ENCODE measurements around the gene MFAP4. TPM values are rescaled to one million over a fixed set of nuclear protein-coding genes. Genes with fewer than 3 reads are reported as not detected.

Gene MFAP4
- total RNA-seq, 4 donors from 2014 or later: 11.1 to 65.7 (median 30.6) TPM

GRCh38 chr17:19409066-19409465, 22.1 kb upstream of the MFAP4 start:
- 96 to 100% methylated on average over 3 of the region's 3 CpGs for WGBS, 2 donors
- intact Hi-C loops (cut with DNase I; ENCODE audit: low total_unique reads): no loop called here

GRCh38 chr17:19408346-19408710, 21.3 kb upstream of the MFAP4 start:
- WGBS, 2 donors: 97 to 100% methylated on average over 2 of the region's 2 CpGs
- TF ChIP-seq, protein P1, sequence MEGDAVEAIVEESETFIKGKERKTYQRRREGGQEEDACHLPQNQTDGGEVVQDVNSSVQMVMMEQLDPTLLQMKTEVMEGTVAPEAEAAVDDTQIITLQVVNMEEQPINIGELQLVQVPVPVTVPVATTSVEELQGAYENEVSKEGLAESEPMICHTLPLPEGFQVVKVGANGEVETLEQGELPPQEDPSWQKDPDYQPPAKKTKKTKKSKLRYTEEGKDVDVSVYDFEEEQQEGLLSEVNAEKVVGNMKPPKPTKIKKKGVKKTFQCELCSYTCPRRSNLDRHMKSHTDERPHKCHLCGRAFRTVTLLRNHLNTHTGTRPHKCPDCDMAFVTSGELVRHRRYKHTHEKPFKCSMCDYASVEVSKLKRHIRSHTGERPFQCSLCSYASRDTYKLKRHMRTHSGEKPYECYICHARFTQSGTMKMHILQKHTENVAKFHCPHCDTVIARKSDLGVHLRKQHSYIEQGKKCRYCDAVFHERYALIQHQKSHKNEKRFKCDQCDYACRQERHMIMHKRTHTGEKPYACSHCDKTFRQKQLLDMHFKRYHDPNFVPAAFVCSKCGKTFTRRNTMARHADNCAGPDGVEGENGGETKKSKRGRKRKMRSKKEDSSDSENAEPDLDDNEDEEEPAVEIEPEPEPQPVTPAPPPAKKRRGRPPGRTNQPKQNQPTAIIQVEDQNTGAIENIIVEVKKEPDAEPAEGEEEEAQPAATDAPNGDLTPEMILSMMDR (IDR thresholded peaks at IDR 0.05): no peak
- TF ChIP-seq POLR2A (IDR thresholded peaks at IDR 0.05): no peak
- intact Hi-C loops (cut with DNase I; ENCODE audit: low total_unique reads): no loop called here
- no peak overlapping the region for H3K4me3 ChIP-seq (ENCODE audit: low read depth, poor library complexity, severe bottlenecking)
- no peak for DNase-seq (ENCODE audit: low spot score in 2 of 2)

More at GRCh38 chr17:19409066-19409465, 22.1 kb upstream of the MFAP4 start:
- H3K4me3 ChIP-seq (ENCODE audit: low read depth, poor library complexity, severe bottlenecking): no peak overlapping the region
- peak in 1 of 2 donors; percentile 66 for DNase-seq (ENCODE audit: low spot score in 2 of 2)
- TF ChIP-seq, protein P1 (IDR thresholded peaks at IDR 0.05): no peak
- TF ChIP-seq POLR2A (IDR thresholded peaks at IDR 0.05): no peak

DNA sequence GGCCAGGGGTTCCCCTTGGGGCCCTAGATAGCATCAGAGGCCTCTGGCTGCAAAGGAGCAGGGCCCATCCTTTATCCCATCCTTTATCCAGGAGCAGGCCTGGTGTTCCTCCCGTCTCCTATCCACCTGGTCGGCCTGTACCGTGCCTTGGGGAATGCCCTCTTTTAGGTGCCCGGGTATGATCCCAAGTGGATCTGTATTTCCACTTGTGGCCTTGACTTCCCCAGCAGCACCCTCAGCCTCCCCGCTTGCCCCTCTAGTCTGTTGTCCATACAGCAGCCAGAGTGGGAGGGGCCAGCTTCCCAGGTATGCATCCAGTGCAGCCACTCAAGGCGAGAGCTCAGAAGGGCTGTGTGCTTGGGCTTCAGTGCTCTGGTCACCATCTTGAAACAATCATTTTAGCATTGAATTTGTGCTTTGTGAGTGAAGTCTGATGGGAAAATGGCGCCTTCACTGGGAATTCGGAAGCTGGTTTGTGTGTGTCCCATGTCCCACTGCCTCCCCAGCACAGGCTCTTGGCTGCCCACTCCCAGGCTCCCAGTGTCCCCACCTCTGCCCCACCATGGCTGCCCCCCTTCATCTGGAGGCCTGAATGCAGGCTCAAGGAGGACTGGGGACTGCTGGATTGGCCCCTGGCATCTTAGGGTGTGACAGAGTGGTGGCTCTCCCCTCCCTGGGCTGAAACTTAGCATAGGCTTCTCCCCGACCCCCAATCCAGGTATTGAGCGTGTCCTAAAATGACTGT, 20.8 kb upstream of the MFAP4 start:
- H3K4me3 ChIP-seq (ENCODE audit: low read depth, poor library complexity, severe bottlenecking): no peak overlapping the region
- intact Hi-C loops (cut with DNase I; ENCODE audit: low total_unique reads): no loop called here
- TF ChIP-seq, protein P1 (IDR thresholded peaks at IDR 0.05): no peak
- TF ChIP-seq POLR2A (IDR thresholded peaks at IDR 0.05): no peak
- whole genome bisulfite sequencing, 2 donors: 98 to 99% methylated on average over 8 to 10 of the region's 10 CpGs
- peak in 1 of 2 donors; percentile 66 for DNase-seq (ENCODE audit: low spot score in 2 of 2)

DNA sequence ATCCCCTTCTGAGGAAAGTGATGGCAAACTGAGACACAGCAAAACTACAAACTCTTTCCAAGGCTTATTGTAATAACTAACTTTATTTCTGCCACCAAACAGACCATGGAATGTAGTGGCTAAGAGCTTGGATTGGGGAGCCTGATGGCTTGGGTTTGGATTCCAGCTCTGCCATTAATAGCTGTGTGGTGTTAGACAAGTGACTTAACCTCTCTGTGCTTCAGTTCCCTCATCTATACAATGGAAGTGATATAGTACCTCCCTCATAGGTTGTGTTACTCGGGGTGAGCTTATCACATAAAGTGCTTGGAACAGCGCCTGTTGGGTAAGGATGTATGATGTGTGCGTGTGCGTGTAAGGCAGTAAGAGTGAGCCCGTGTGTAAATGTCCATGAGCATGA, 18.1 kb upstream of the MFAP4 start:
- WGBS, 2 donors: 72 to 93% methylated on average over 5 of the region's 5 CpGs
- intact Hi-C loops (cut with DNase I; ENCODE audit: low total_unique reads): no loop called here
- H3K4me3 ChIP-seq (ENCODE audit: low read depth, poor library complexity, severe bottlenecking): no peak overlapping the region
- DNase-seq (ENCODE audit: low spot score in 2 of 2): no peak
- no peak for TF ChIP-seq POLR2A (IDR thresholded peaks at IDR 0.05)
- TF ChIP-seq, protein P1 (IDR thresholded peaks at IDR 0.05): no peak

DNA sequence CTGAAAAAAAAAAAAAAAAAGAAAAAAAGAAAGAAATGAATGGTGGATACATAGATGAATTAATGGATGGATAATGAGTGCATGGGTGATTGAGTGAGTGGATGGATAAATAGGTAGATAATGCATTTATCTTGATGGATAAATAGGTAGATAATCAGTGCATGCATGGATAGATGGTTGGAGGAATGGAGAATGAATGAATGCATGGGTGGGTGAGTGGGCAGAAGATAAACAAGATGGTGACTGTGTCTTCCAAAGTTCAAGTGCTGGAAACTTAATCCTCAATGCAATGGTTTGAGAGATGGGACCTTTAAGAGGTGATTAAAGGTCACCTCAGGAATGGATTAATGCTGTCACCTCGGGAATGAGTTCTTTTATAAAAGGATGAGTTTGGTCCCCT, 17.3 kb upstream of the MFAP4 start:
- intact Hi-C loops (cut with DNase I; ENCODE audit: low total_unique reads): no loop called here
- no peak for DNase-seq (ENCODE audit: low spot score in 2 of 2)
- TF ChIP-seq, protein P1 (IDR thresholded peaks at IDR 0.05): no peak
- TF ChIP-seq POLR2A (IDR thresholded peaks at IDR 0.05): no peak
- 70 to 84% methylated on average over 1 of the region's 1 CpG for WGBS, 2 donors
- no peak overlapping the region for H3K4me3 ChIP-seq (ENCODE audit: low read depth, poor library complexity, severe bottlenecking)

GRCh38 chr17:19403021-19403420, 16.0 kb upstream of the MFAP4 start:
- intact Hi-C loops (cut with DNase I; ENCODE audit: low total_unique reads): no loop called here
- TF ChIP-seq, protein P1 (IDR thresholded peaks at IDR 0.05): no peak
- DNase-seq (ENCODE audit: low spot score in 2 of 2): no peak
- WGBS, 2 donors: 96 to 98% methylated on average over 4 of the region's 4 CpGs
- H3K4me3 ChIP-seq (ENCODE audit: low read depth, poor library complexity, severe bottlenecking): no peak overlapping the region

Measured in lower leg skin (tissue), 4 donors.